Neutrophil (primary cell): ENCODE results near the gene MAGEA9B.
"Not testable (repeated sequence)": the region's sequence is repeated elsewhere in the genome, so short reads cannot be mapped to it uniquely, and the experiment has no call there.

ENCODE experiments used
- H3K27ac ChIP-seq: fragments of 200-600 bp; sonication (generic); 2 replicates; pipeline ENCODE4 v1.5.1; 2016; ENCODE audit warnings: mild to moderate bottlenecking, moderate library complexity
- H3K27me3 ChIP-seq: fragments of 200-600 bp; sonication (generic); 2 replicates; pipeline ENCODE4 v1.6.0; 2016; ENCODE audit warnings: mild to moderate bottlenecking
- H3K36me3 ChIP-seq: fragments of 200-600 bp; sonication (generic); 2 replicates; pipeline ENCODE4 v1.5.1; 2017
- H3K4me1 ChIP-seq, 2 experiments: fragments of 200-600 bp in 1 of 2; sonication (generic) in 1 of 2; 1 replicate in 1 of 2; 2 replicates in 1 of 2; pipeline versions ENCODE4 v1.5.1 to v1.6.1; 2013 to 2016; ENCODE audit warnings: low read depth in 1 of 2, low read length in 1 of 2, mild to moderate bottlenecking in 1 of 2, moderate library complexity in 1 of 2; ENCODE audit not compliant: control insufficient read depth in 1 of 2, insufficient read depth in 1 of 2
- H3K4me3 ChIP-seq, 2 experiments: fragments of 200-600 bp in 1 of 2; sonication (generic) in 1 of 2; 1 replicate in 1 of 2; 2 replicates in 1 of 2; pipeline ENCODE4 v1.5.1; 2013 to 2016; ENCODE audit warnings: low read depth in 1 of 2, low read length in 1 of 2, mild to moderate bottlenecking in 1 of 2, moderate library complexity in 1 of 2
- H3K9me3 ChIP-seq: fragments of 200-600 bp; sonication (generic); 2 replicates; pipeline ENCODE4 v1.5.1; 2016
- CTCF ChIP-seq: fragments of 200-600 bp; sonication (generic); IDR thresholded peaks from 2 replicates; pipeline ENCODE4 v1.5.1; 2016; ENCODE audit warnings: antibody characterized with exemption

Gene MAGEA9B

GRCh38 chrX:149628768-149629167 is 41.5 kb upstream of the MAGEA9B start:
- H3K4me1 ChIP-seq = peaks cover 9 to 15% of the 10 kb centered on the region in 2 experiments
- H3K9me3 ChIP-seq = no peaks in the 10 kb centered on the region
- H3K27ac ChIP-seq = no peak overlapping the region
- H3K36me3 ChIP-seq = no peaks in the 10 kb centered on the region
- H3K4me3 ChIP-seq = no peak overlapping the region
- H3K27me3 ChIP-seq = peaks cover 9% of the 10 kb centered on the region
- no peak for TF ChIP-seq CTCF

- no peak overlapping the region for H3K27ac ChIP-seq
- TF ChIP-seq CTCF = no peak
These were observed 41.0 kb upstream of the MAGEA9B start for GRCh38 chrX:149628280-149628679.

GRCh38 chrX:149626829-149627228 is 39.6 kb upstream of the MAGEA9B start:
- H3K27me3 ChIP-seq, H3K9me3 ChIP-seq, H3K36me3 ChIP-seq, H3K4me3 ChIP-seq, H3K27ac ChIP-seq: not testable (repeated sequence)
- H3K4me1 ChIP-seq = peaks cover 9 to 13% of the 10 kb centered on the region in 2 experiments

More at GRCh38 chrX:149628280-149628679, 41.0 kb upstream of the MAGEA9B start:
- no peak overlapping the region for H3K4me3 ChIP-seq
- H3K9me3 ChIP-seq = no peaks in the 10 kb centered on the region
- H3K27me3 ChIP-seq = peaks cover 4% of the 10 kb centered on the region
- H3K4me1 ChIP-seq = peaks cover 9 to 15% of the 10 kb centered on the region in 2 experiments
- no peaks in the 10 kb centered on the region for H3K36me3 ChIP-seq

GRCh38 chrX:149619662-149620061 is 32.4 kb upstream of the MAGEA9B start:
- H3K9me3 ChIP-seq, H3K4me3 ChIP-seq, H3K27ac ChIP-seq, H3K36me3 ChIP-seq, H3K4me1 ChIP-seq, H3K27me3 ChIP-seq: not testable (repeated sequence)

- no peaks in the 10 kb centered on the region for H3K4me1 ChIP-seq
- H3K27me3 ChIP-seq = no peaks in the 10 kb centered on the region
- H3K36me3 ChIP-seq = no peaks in the 10 kb centered on the region
- no peak for TF ChIP-seq CTCF
- no peak overlapping the region for H3K27ac ChIP-seq
- H3K4me3 ChIP-seq = no peak overlapping the region
- H3K9me3 ChIP-seq = no peaks in the 10 kb centered on the region
These were observed 31.6 kb upstream of the MAGEA9B start for GRCh38 chrX:149618871-149619270.

GRCh38 chrX:149611623-149612175 is 24.4 kb upstream of the MAGEA9B start:
- no peak overlapping the region for H3K27ac ChIP-seq
- H3K9me3 ChIP-seq = no peaks in the 10 kb centered on the region
- H3K4me1 ChIP-seq = no peaks in the 10 kb centered on the region
- no peak for TF ChIP-seq CTCF
- no peak overlapping the region for H3K4me3 ChIP-seq
- H3K36me3 ChIP-seq = peaks cover 1% of the 10 kb centered on the region
- H3K27me3 ChIP-seq = no peaks in the 10 kb centered on the region

- Histone ChIP-seq H3K4me3 (no peak overlapping the region), H3K27me3 (no peaks in the 10 kb centered on the region), H3K9me3 (no peaks in the 10 kb centered on the region), H3K4me1 (no peaks in the 10 kb centered on the region), H3K36me3 (peaks cover 11% of the 10 kb centered on the region), H3K27ac (no peak overlapping the region)
- no peak for TF ChIP-seq CTCF
These were observed 23.3 kb upstream of the MAGEA9B start for GRCh38 chrX:149610511-149610910.
